Sigmoid colon (tissue), 4 donors: ENCODE data around the gene XYLT2.

Experiments
- EP300 ChIP-seq, 4 donors: sonication (generic); formaldehyde crosslinking; IDR thresholded peaks; one replicate each; pipeline ENCODE4 v1.6.1; 2017; ENCODE audit warnings: antibody characterized with exemption in 4 of 4
- POLR2A ChIP-seq, 2 donors: fragments of 450-650 bp; IDR thresholded peaks; one replicate each; pipeline ENCODE4 v1.6.1; 2016; ENCODE audit warnings: antibody characterized with exemption in 2 of 2, mild to moderate bottlenecking in 2 of 2, moderate library complexity in 2 of 2
- POLR2AphosphoS5 ChIP-seq, 4 donors: sonication (generic); formaldehyde crosslinking; IDR thresholded peaks; one replicate each; pipeline ENCODE4 v1.6.1; 2017; ENCODE audit warnings: antibody characterized with exemption in 4 of 4
- TF ChIP-seq, protein P1 (sequence below), 4 experiments: fragments of 450-650 bp in 3 of 4; fragments of 200-600 bp in 1 of 4; IDR thresholded peaks; one replicate each; pipeline ENCODE4 v1.5.1; 2016 to 2019; ENCODE audit warnings: antibody characterized with exemption in 4 of 4, mild to moderate bottlenecking in 3 of 4, moderate library complexity in 2 of 4

- TF ChIP-seq, protein P1, sequence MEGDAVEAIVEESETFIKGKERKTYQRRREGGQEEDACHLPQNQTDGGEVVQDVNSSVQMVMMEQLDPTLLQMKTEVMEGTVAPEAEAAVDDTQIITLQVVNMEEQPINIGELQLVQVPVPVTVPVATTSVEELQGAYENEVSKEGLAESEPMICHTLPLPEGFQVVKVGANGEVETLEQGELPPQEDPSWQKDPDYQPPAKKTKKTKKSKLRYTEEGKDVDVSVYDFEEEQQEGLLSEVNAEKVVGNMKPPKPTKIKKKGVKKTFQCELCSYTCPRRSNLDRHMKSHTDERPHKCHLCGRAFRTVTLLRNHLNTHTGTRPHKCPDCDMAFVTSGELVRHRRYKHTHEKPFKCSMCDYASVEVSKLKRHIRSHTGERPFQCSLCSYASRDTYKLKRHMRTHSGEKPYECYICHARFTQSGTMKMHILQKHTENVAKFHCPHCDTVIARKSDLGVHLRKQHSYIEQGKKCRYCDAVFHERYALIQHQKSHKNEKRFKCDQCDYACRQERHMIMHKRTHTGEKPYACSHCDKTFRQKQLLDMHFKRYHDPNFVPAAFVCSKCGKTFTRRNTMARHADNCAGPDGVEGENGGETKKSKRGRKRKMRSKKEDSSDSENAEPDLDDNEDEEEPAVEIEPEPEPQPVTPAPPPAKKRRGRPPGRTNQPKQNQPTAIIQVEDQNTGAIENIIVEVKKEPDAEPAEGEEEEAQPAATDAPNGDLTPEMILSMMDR (IDR thresholded peaks at IDR 0.05) = no peak
- TF ChIP-seq POLR2A (IDR thresholded peaks at IDR 0.05) (no peak), POLR2AphosphoS5 (IDR thresholded peaks at IDR 0.05) (no peak), EP300 (IDR thresholded peaks at IDR 0.05) (no peak)
Observed at GRCh38 chr17:50348522-50349242, 2.8 kb downstream of the XYLT2 start.
